ENCODE measurements around the gene ESYT2. TPM values are rescaled to one million over a fixed set of nuclear protein-coding genes. Genes with fewer than 3 reads are reported as not detected.

Gene ESYT2
- total and polyA plus RNA-seq, 2 experiments from 2014 or later, result 33.4 to 59.6 TPM

DNA sequence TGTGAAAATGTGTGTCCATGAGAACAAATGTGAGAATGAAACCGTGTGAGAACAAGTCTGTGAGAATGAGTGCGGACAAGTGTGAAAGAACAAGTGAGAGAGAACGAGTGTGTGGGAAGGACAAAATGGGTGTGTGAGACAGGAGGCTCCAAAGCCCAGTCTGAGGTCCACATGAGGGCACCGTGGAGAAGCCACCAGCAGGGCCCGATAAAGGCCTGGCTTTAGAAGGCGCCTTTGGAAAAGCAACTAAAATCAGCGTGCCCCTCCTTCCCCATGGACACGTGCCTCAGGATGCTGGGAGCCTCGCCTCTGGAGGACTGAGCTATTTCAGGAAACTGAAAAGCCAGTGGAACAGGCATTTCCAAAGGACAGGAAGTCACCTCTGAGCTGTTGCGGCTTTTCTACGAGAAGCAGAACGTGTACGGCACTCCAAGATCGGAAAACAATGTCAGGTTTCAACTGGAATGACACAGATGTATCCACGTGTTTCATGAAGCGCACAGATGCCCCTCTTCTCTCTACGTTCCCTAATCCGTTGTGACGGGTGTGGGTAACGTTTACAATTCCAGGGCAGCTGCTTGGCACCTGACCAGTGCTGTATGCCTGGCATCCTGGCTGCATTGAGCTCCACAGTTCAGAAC, 46.4 kb downstream of the ESYT2 start:
- H3K4me1 ChIP-seq (ENCODE audit: insufficient read depth), result peaks cover 8% of the 10 kb centered on the region
- H3K27me3 ChIP-seq, result no peaks in the 10 kb centered on the region
- no peak overlapping the region for H3K27ac ChIP-seq
- H3K36me3 ChIP-seq (replicated peaks; ENCODE audit: insufficient read depth, low read depth), result no peaks in the 10 kb centered on the region
- H3K4me3 ChIP-seq, result no peak overlapping the region
- 81% methylated on average over 20 of the region's 20 CpGs for WGBS (ENCODE audit: low lambda C conversion rate, missing lambda C conversion rate)
- H3K79me2 ChIP-seq, result no peaks in the 10 kb centered on the region
- no peaks in the 10 kb centered on the region for H3K9me2 ChIP-seq (replicated peaks; ENCODE audit: insufficient read depth)
- no peak overlapping the region for H2AFZ ChIP-seq
- TF ChIP-seq, protein P1, sequence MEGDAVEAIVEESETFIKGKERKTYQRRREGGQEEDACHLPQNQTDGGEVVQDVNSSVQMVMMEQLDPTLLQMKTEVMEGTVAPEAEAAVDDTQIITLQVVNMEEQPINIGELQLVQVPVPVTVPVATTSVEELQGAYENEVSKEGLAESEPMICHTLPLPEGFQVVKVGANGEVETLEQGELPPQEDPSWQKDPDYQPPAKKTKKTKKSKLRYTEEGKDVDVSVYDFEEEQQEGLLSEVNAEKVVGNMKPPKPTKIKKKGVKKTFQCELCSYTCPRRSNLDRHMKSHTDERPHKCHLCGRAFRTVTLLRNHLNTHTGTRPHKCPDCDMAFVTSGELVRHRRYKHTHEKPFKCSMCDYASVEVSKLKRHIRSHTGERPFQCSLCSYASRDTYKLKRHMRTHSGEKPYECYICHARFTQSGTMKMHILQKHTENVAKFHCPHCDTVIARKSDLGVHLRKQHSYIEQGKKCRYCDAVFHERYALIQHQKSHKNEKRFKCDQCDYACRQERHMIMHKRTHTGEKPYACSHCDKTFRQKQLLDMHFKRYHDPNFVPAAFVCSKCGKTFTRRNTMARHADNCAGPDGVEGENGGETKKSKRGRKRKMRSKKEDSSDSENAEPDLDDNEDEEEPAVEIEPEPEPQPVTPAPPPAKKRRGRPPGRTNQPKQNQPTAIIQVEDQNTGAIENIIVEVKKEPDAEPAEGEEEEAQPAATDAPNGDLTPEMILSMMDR (IDR thresholded peaks at IDR 0.05; ENCODE audit: poor library complexity), result peak; percentile 34
- TF ChIP-seq EZH2 (IDR thresholded peaks at IDR 0.05; ENCODE audit: borderline replicate concordance), result no peak
- no peaks in the 10 kb centered on the region for H4K20me1 ChIP-seq (ENCODE audit: insufficient read depth, poor library complexity, severe bottlenecking)
- DNase-seq (ENCODE audit: low spot score), result peak; percentile 48
- H3K4me2 ChIP-seq, result no peak overlapping the region
- H3K9me3 ChIP-seq (ENCODE audit: low read depth), result no peaks in the 10 kb centered on the region

DNA sequence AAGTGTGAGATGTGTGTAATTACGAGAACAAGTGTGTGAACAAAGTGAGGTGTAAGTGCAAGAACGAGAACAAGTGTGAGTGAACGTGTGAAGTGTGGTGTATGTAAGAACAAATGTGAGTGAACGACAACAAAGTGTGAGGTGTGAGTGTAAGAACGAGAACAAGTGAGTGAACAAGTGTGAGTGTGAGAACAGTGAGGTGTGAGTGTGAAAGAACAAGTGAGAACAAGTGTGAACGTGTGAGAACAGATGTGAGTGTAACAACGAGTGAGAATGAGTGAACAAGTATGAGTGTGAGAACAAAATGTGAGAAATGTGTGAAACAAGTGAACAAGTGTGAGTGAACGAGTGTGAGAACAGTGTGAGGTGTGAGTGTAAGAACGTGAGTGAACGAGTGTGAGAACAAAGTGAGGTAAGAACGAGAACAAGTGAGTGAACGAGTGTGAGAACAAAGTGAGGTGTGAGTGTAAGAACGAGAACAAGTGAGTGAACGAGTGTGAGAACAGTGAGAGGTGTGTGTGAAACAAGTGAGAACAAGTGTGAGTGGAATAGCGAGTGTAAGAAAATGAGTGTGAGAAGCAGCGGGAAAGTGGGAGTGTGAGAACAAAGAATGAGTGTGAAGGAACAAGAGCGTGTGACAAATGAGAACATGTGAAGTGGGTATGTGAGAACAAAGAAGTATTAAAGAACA, 47.2 kb downstream of the ESYT2 start:
- H3K9me2 ChIP-seq (replicated peaks; ENCODE audit: insufficient read depth), result no peaks in the 10 kb centered on the region
- H4K20me1 ChIP-seq (ENCODE audit: insufficient read depth, poor library complexity, severe bottlenecking), result no peaks in the 10 kb centered on the region
- no peaks in the 10 kb centered on the region for H3K79me2 ChIP-seq
- H3K27ac ChIP-seq, result no peak overlapping the region
- TF ChIP-seq, protein P1 (IDR thresholded peaks at IDR 0.05; ENCODE audit: poor library complexity), result no peak
- TF ChIP-seq EZH2 (IDR thresholded peaks at IDR 0.05; ENCODE audit: borderline replicate concordance) (no peak), EZH2phosphoT487 (IDR thresholded peaks at IDR 0.05; ENCODE audit: low read depth, severe bottlenecking, unreplicated experiment) (no peak)
- no peaks in the 10 kb centered on the region for H3K27me3 ChIP-seq
- no peaks in the 10 kb centered on the region for H3K36me3 ChIP-seq (replicated peaks; ENCODE audit: insufficient read depth, low read depth)
- H2AFZ ChIP-seq, result no peak overlapping the region
- 87% methylated on average over 17 of the region's 17 CpGs for WGBS (ENCODE audit: low lambda C conversion rate, missing lambda C conversion rate)
- no peak overlapping the region for H3K4me2 ChIP-seq
- H3K4me1 ChIP-seq (ENCODE audit: insufficient read depth), result peaks cover 8% of the 10 kb centered on the region
- no peaks in the 10 kb centered on the region for H3K9me3 ChIP-seq (ENCODE audit: low read depth)
- H3K4me3 ChIP-seq, result no peak overlapping the region
- DNase-seq (ENCODE audit: low spot score), result no peak

DNA sequence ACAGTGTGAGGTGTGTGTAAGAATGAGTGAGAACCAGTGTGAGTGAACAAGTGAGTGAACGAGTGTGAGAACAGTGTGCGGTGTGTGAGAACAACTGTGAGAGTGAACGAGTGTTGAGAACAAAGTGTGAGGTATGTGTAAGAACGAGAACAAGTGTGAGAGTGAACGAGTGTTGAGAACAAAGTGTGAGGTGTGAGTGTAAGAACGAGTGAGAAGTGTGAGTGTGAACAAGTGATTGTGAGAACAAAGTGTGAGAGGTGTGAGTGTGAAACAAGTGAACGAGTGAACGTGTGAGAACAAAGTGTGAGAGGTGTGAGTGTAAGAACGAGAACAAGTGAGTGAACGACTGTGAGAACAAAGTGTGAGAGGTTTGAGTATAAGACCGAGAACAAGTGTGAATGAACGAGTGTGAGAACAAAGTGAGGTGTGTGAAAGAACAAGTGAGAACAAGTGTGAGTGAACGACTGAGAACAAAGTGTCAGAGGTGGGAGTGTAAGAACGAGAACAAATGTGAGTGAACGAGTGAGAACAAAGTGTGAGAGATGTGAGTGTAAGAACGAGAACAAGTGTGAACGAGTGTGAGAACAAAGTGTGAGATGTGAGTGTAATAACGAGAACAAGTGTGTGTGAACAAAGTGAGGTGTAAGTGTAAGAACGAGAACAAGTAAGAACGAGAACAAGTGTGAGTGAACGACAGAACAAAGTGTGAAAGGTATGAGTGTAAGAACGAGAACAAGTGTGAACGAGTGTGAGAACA, 47.9 kb downstream of the ESYT2 start:
- H3K4me2 ChIP-seq, result no peak overlapping the region
- WGBS (ENCODE audit: low lambda C conversion rate, missing lambda C conversion rate), result 98% methylated on average over 23 of the region's 23 CpGs
- no peaks in the 10 kb centered on the region for H3K27me3 ChIP-seq
- no peaks in the 10 kb centered on the region for H3K9me2 ChIP-seq (replicated peaks; ENCODE audit: insufficient read depth)
- DNase-seq (ENCODE audit: low spot score), result no peak
- no peaks in the 10 kb centered on the region for H3K36me3 ChIP-seq (replicated peaks; ENCODE audit: insufficient read depth, low read depth)
- H2AFZ ChIP-seq, result no peak overlapping the region
- no peaks in the 10 kb centered on the region for H4K20me1 ChIP-seq (ENCODE audit: insufficient read depth, poor library complexity, severe bottlenecking)
- H3K27ac ChIP-seq, result no peak overlapping the region
- H3K79me2 ChIP-seq, result no peaks in the 10 kb centered on the region
- no peak for TF ChIP-seq EZH2phosphoT487 (IDR thresholded peaks at IDR 0.05; ENCODE audit: low read depth, severe bottlenecking, unreplicated experiment)
- no peak for TF ChIP-seq EZH2 (IDR thresholded peaks at IDR 0.05; ENCODE audit: borderline replicate concordance)
- TF ChIP-seq, protein P1 (IDR thresholded peaks at IDR 0.05; ENCODE audit: poor library complexity), result no peak
- no peak overlapping the region for H3K4me3 ChIP-seq
- H3K9me3 ChIP-seq (ENCODE audit: low read depth), result no peaks in the 10 kb centered on the region
- peaks cover 8% of the 10 kb centered on the region for H3K4me1 ChIP-seq (ENCODE audit: insufficient read depth)

Measured in hepatocyte (in vitro differentiated cells).